Peyer's patch (tissue), 4 donors: Measurements from ENCODE around the gene SIGLEC5. TPM values are rescaled to one million over a fixed set of nuclear protein-coding genes. Genes with fewer than 3 reads are reported as not detected.
A peak's percentile ranks its signal among the peaks of the same experiment; 100 is the strongest.
"Not testable (repeated sequence)": the region's sequence is repeated elsewhere in the genome, so short reads cannot be mapped to it uniquely, and the experiment has no call there.

ENCODE experiments used
- DNase-seq, 3 donors: peaks; one replicate each; pipeline ENCODE4 v3.0.0-alpha.2; 2017 to 2019
- H3K27ac ChIP-seq, 4 donors: fragments of 200-600 bp; sonication (generic); one replicate each; pipeline ENCODE4 v1.5.1; 2016 to 2019
- H3K27me3 ChIP-seq, 2 donors: fragments of 200-600 bp; sonication (generic); one replicate each; pipeline ENCODE4 v1.5.1; 2019
- H3K36me3 ChIP-seq, 3 donors: fragments of 200-600 bp; sonication (generic); one replicate each; pipeline ENCODE4 v1.5.1; 2016 to 2019
- H3K4me1 ChIP-seq, 4 donors: fragments of 200-600 bp; sonication (generic); one replicate each; pipeline ENCODE4 v1.5.1; 2016 to 2019
- H3K4me3 ChIP-seq, 4 donors: fragments of 200-600 bp; sonication (generic); 1 replicate in 3 of 4; 2 replicates in 1 of 4; pipeline ENCODE4 v1.5.1; 2016 to 2019; ENCODE audit warnings: mild to moderate bottlenecking in 1 of 4
- H3K9me3 ChIP-seq, 4 donors: fragments of 200-600 bp; sonication (generic); one replicate each; pipeline ENCODE4 v1.5.1; 2016 to 2019; ENCODE audit warnings: mild to moderate bottlenecking in 1 of 4
- CTCF ChIP-seq, 6 experiments: fragments of 450-650 bp in 4 of 6; fragments of 200-600 bp in 2 of 6; sonication (generic) in 1 of 6; IDR thresholded peaks; one replicate each; pipeline ENCODE4 v1.5.1; 2017 to 2019; ENCODE audit warnings: antibody characterized with exemption in 6 of 6, mild to moderate bottlenecking in 3 of 6, moderate library complexity in 1 of 6
- POLR2A ChIP-seq, 2 donors: fragments of 450-650 bp; IDR thresholded peaks; one replicate each; pipeline ENCODE4 v1.5.1; 2017; ENCODE audit warnings: antibody characterized with exemption in 2 of 2, mild to moderate bottlenecking in 2 of 2, moderate library complexity in 2 of 2
- total RNA-seq, 4 donors: library from RNA; depleted of rRNA; stranded (reverse); fragments of >200 nt; gene quantifications; one replicate each; pipeline ENCODE4 v1.1.0, GENCODE V29; 2016

The SIGLEC5 gene, protein sequence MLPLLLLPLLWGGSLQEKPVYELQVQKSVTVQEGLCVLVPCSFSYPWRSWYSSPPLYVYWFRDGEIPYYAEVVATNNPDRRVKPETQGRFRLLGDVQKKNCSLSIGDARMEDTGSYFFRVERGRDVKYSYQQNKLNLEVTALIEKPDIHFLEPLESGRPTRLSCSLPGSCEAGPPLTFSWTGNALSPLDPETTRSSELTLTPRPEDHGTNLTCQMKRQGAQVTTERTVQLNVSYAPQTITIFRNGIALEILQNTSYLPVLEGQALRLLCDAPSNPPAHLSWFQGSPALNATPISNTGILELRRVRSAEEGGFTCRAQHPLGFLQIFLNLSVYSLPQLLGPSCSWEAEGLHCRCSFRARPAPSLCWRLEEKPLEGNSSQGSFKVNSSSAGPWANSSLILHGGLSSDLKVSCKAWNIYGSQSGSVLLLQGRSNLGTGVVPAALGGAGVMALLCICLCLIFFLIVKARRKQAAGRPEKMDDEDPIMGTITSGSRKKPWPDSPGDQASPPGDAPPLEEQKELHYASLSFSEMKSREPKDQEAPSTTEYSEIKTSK
- total RNA-seq = 1 to 10 TPM in 1 of 4 donors, under 1 TPM in 1, not detected in 2; 0.57 to 9.1 TPM

- H3K9me3 ChIP-seq, H3K4me1 ChIP-seq, H3K36me3 ChIP-seq, H3K27ac ChIP-seq, H3K27me3 ChIP-seq: not testable (repeated sequence)
- DNase-seq = peak in 1 of 3 donors; percentile 63
- H3K4me3 ChIP-seq = peak within 1 kb of the TSS in 2 of 4 donors; percentile 9 to 19
Measured at GRCh38 chr19:51630315-51630714, at the start of gene SIGLEC5. Gene SIGLEC5, minus strand, starts transcription at chr19:51630401. Its CDS starts 66 bp downstream, at chr19:51630335.

- no peak overlapping the region for H3K27ac ChIP-seq
- no peaks in the 10 kb centered on the region for H3K9me3 ChIP-seq
- H3K4me3 ChIP-seq = no peak overlapping the region
- no peak for TF ChIP-seq CTCF (IDR thresholded peaks at IDR 0.05)
- TF ChIP-seq POLR2A (IDR thresholded peaks at IDR 0.05) = no peak
- H3K27me3 ChIP-seq = no peaks in the 10 kb centered on the region
- no peak for DNase-seq
- H3K4me1 ChIP-seq = no peaks in the 10 kb centered on the region
- no peaks in the 10 kb centered on the region for H3K36me3 ChIP-seq
Measured at GRCh38 chr19:51676566-51677083, 46.4 kb upstream of the SIGLEC5 start.

GRCh38 chr19:51675911-51676565 is 45.8 kb upstream of the SIGLEC5 start:
- H3K36me3 ChIP-seq, H3K9me3 ChIP-seq, H3K4me1 ChIP-seq, H3K4me3 ChIP-seq, H3K27me3 ChIP-seq, H3K27ac ChIP-seq: not testable (repeated sequence)
- TF ChIP-seq CTCF (IDR thresholded peaks at IDR 0.05) = peak in 2 of 6 experiments; percentile 3 to 39
- DNase-seq = peak in 1 of 3 donors; percentile 64

GRCh38 chr19:51668216-51668615 is 38.0 kb upstream of the SIGLEC5 start:
- Histone ChIP-seq H3K27ac (no peak overlapping the region), H3K9me3 (no peaks in the 10 kb centered on the region), H3K36me3 (no peaks in the 10 kb centered on the region), H3K27me3 (no peaks in the 10 kb centered on the region), H3K4me3 (no peak overlapping the region), H3K4me1 (no peaks in the 10 kb centered on the region)
- TF ChIP-seq CTCF (IDR thresholded peaks at IDR 0.05) = no peak
- TF ChIP-seq POLR2A (IDR thresholded peaks at IDR 0.05) = no peak
- no peak for DNase-seq

GRCh38 chr19:51664997-51665396 is 34.8 kb upstream of the SIGLEC5 start:
- H3K9me3 ChIP-seq = no peaks in the 10 kb centered on the region
- no peaks in the 10 kb centered on the region for H3K27me3 ChIP-seq
- H3K36me3 ChIP-seq = no peaks in the 10 kb centered on the region
- no peak for TF ChIP-seq CTCF (IDR thresholded peaks at IDR 0.05)
- TF ChIP-seq POLR2A (IDR thresholded peaks at IDR 0.05) = no peak
- H3K27ac ChIP-seq = no peak overlapping the region
- H3K4me1 ChIP-seq = no peaks in the 10 kb centered on the region
- no peak for DNase-seq
- H3K4me3 ChIP-seq = no peak overlapping the region

GRCh38 chr19:51664131-51664530 is 33.9 kb upstream of the SIGLEC5 start:
- Histone ChIP-seq H3K27ac (no peak overlapping the region), H3K27me3 (no peaks in the 10 kb centered on the region), H3K9me3 (no peaks in the 10 kb centered on the region), H3K4me3 (no peak overlapping the region), H3K36me3 (no peaks in the 10 kb centered on the region), H3K4me1 (no peaks in the 10 kb centered on the region)
- TF ChIP-seq POLR2A (IDR thresholded peaks at IDR 0.05) = no peak
- TF ChIP-seq CTCF (IDR thresholded peaks at IDR 0.05) = no peak
- no peak for DNase-seq
